Posterior cingulate gyrus (tissue), 11 donors: Measurements from ENCODE around the gene MVB12B.
"Not testable (repeated sequence)": the region's sequence is repeated elsewhere in the genome, so short reads cannot be mapped to it uniquely, and the experiment has no call there.

ENCODE experiments used
- DNase-seq, 10 donors: peaks; one replicate each; pipeline versions ENCODE4 v3.0.0 to v3.0.0-alpha.2; 2020 to 2021; ENCODE audit warnings: mixed read lengths in 3 of 10
- intact Hi-C: fragments of 100-400 bp; cut with DNase I; formaldehyde crosslinking; loops from one replicate; pipeline ENCODE4 v1.15.1; 2023

MVB12B gene

GRCh38 chr9:126326228-126327005, at the start of gene MVB12B:
MVB12B (plus strand) TSS chr9:126326829; CDS start chr9:126326930, 101 bp downstream.
- intact Hi-C loops: no loop called here
- DNase-seq: peak in 6 of 10 donors; percentile 34 to 92 (median 56)

- DNase-seq: no peak
- intact Hi-C loops: no loop called here
Observed at GRCh38 chr9:126283799-126284465, 42.7 kb upstream of the MVB12B start.

GRCh38 chr9:126285652-126286051, 41.0 kb upstream of the MVB12B start:
- intact Hi-C loops, DNase-seq: not testable (repeated sequence)

- DNase-seq: no peak
- intact Hi-C loops: no loop called here
Observed at GRCh38 chr9:126287166-126287866, 39.3 kb upstream of the MVB12B start.

- intact Hi-C loops: no loop called here
- DNase-seq: no peak
Observed at GRCh38 chr9:126290871-126291270, 35.8 kb upstream of the MVB12B start.

- intact Hi-C loops: no loop called here
- no peak for DNase-seq
Observed at GRCh38 chr9:126291925-126292324, 34.7 kb upstream of the MVB12B start.

GRCh38 chr9:126292736-126293521, 33.7 kb upstream of the MVB12B start:
- intact Hi-C loops: no loop called here
- no peak for DNase-seq

GRCh38 chr9:126293522-126293889, 33.1 kb upstream of the MVB12B start:
- no peak for DNase-seq
- intact Hi-C loops: no loop called here

- peak in 1 of 10 donors; percentile 13 for DNase-seq
- intact Hi-C loops: no loop called here
Observed at GRCh38 chr9:126294331-126295081, 32.1 kb upstream of the MVB12B start.

GRCh38 chr9:126295082-126295477, 31.5 kb upstream of the MVB12B start:
- DNase-seq: peak in 1 of 10 donors; percentile 10
- intact Hi-C loops: no loop called here

- intact Hi-C loops: no loop called here
- DNase-seq: peak in 1 of 10 donors; percentile 11
Observed at GRCh38 chr9:126295516-126295915, 31.1 kb upstream of the MVB12B start.

GRCh38 chr9:126295936-126296600, 30.6 kb upstream of the MVB12B start:
- peak in 1 of 10 donors; percentile 12 for DNase-seq
- intact Hi-C loops: no loop called here

- DNase-seq: peak in 1 of 10 donors; percentile 13
- intact Hi-C loops: no loop called here
Observed at GRCh38 chr9:126296687-126297086, 29.9 kb upstream of the MVB12B start.

GRCh38 chr9:126297661-126298060, 29.0 kb upstream of the MVB12B start:
- intact Hi-C loops: no loop called here
- peak in 3 of 10 donors; percentile 34 to 89 (median 54) for DNase-seq

- intact Hi-C loops: no loop called here
- DNase-seq: peak; percentile 62 to 97 (median 74)
Observed at GRCh38 chr9:126298063-126298801, 28.4 kb upstream of the MVB12B start.

- DNase-seq: peak in 1 of 10 donors; percentile 13
- intact Hi-C loops: loop anchor here (5.0 kb wide), 2 partner anchors 98 to 193 kb away; no protein-coding TSS in a partner anchor
Observed at GRCh38 chr9:126299706-126300276, 26.8 kb upstream of the MVB12B start.

- DNase-seq: no peak
- intact Hi-C loops: loop anchor here (5.0 kb wide), 2 partner anchors 96 to 191 kb away; no protein-coding TSS in a partner anchor
Observed at GRCh38 chr9:126301196-126301595, 25.4 kb upstream of the MVB12B start.
